Mammary epithelial cell (primary cell): ENCODE measurements around the gene ADARB2.

Experiments used
- EZH2 ChIP-seq: IDR thresholded peaks from 2 replicates; pipeline ENCODE4 v1.6.1; 2012; ENCODE audit warnings: low read length, inconsistent platforms, borderline replicate concordance
- TF ChIP-seq, protein P1 (sequence below), 2 donors: IDR thresholded peaks in 1 of 2; conservative IDR thresholded peaks in 1 of 2; 2 replicates each; pipeline ENCODE4 v1.5.1; 2011 to 2012; ENCODE audit warnings: inconsistent platforms in 2 of 2, low read length in 2 of 2, mild to moderate bottlenecking in 2 of 2, control low read depth in 1 of 2, low read depth in 1 of 2; ENCODE audit not compliant: insufficient read depth in 1 of 2; ENCODE audit errors: extremely low read depth in 1 of 2

DNA sequence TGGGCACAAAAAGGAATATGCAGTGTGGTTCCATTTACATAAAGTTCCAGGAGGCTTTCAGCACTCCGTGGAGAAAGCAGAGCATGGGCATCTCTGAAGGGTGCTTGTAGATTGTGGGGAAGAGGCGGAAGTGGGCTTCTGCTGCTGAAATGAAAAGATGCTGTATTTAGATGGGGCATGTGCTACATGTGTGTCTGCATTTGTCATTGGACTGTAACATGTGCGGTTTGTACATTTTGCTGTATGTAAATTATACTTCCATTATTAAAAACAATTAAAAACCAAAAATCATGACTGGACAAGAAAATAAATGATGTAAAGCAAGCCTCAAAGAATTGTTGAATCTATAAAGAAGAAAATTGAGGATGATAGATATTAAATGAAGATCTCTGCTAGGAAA is 347.1 kb downstream of the ADARB2 start:
- TF ChIP-seq, protein P1, sequence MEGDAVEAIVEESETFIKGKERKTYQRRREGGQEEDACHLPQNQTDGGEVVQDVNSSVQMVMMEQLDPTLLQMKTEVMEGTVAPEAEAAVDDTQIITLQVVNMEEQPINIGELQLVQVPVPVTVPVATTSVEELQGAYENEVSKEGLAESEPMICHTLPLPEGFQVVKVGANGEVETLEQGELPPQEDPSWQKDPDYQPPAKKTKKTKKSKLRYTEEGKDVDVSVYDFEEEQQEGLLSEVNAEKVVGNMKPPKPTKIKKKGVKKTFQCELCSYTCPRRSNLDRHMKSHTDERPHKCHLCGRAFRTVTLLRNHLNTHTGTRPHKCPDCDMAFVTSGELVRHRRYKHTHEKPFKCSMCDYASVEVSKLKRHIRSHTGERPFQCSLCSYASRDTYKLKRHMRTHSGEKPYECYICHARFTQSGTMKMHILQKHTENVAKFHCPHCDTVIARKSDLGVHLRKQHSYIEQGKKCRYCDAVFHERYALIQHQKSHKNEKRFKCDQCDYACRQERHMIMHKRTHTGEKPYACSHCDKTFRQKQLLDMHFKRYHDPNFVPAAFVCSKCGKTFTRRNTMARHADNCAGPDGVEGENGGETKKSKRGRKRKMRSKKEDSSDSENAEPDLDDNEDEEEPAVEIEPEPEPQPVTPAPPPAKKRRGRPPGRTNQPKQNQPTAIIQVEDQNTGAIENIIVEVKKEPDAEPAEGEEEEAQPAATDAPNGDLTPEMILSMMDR (conservative IDR thresholded peaks at IDR 0.05 in 1 of 2, IDR thresholded peaks at IDR 0.05 in 1 of 2; ENCODE audit: extremely low read depth in 1 of 2, insufficient read depth in 1 of 2, low read depth in 1 of 2, low read length in 2 of 2) = no peak
- TF ChIP-seq EZH2 = no peak
